IPS DF 4.7 (cell line): ENCODE data around the gene TECTA.
"Not testable (repeated sequence)": the region's sequence is repeated elsewhere in the genome, so short reads cannot be mapped to it uniquely, and the experiment has no call there.

Experiments
- DNase-seq: peaks from one replicate; pipeline ENCODE4 v3.0.0-alpha.2; 2013; ENCODE audit warnings: low spot score; ENCODE audit errors: extremely low read depth

TECTA gene

GRCh38 chr11:121177629-121178028 lies 76.6 kb downstream of the TECTA start:
- DNase-seq = not testable (repeated sequence)

GRCh38 chr11:121179306-121179705 lies 78.3 kb downstream of the TECTA start:
- DNase-seq = no peak

- no peak for DNase-seq
These were observed 79.1 kb downstream of the TECTA start for GRCh38 chr11:121180183-121180582.

GRCh38 chr11:121188776-121189175 lies 87.7 kb downstream of the TECTA start:
- no peak for DNase-seq

- DNase-seq = no peak
These were observed 90.8 kb downstream of the TECTA start for GRCh38 chr11:121191818-121192217.

- peak; percentile 49 for DNase-seq
These were observed 93.9 kb downstream of the TECTA start for GRCh38 chr11:121194731-121195596.

GRCh38 chr11:121198491-121198890 lies 97.4 kb downstream of the TECTA start:
- DNase-seq = no peak

- DNase-seq = no peak
These were observed 98.5 kb downstream of the TECTA start for GRCh38 chr11:121199516-121199915.

GRCh38 chr11:121206810-121207209 lies 105.8 kb downstream of the TECTA start:
- no peak for DNase-seq

GRCh38 chr11:121207485-121208115 lies 106.6 kb downstream of the TECTA start:
- no peak for DNase-seq

GRCh38 chr11:121210445-121211080 lies 109.5 kb downstream of the TECTA start:
- no peak for DNase-seq

- no peak for DNase-seq
These were observed 110.6 kb downstream of the TECTA start for GRCh38 chr11:121211626-121212025.

- no peak for DNase-seq
These were observed 111.7 kb downstream of the TECTA start for GRCh38 chr11:121212536-121213361.

GRCh38 chr11:121213362-121213893 lies 112.4 kb downstream of the TECTA start:
- DNase-seq = no peak

GRCh38 chr11:121214861-121215260 lies 113.8 kb downstream of the TECTA start:
- DNase-seq = no peak

- DNase-seq = no peak
These were observed 120.6 kb downstream of the TECTA start for GRCh38 chr11:121221496-121222200.

- no peak for DNase-seq
These were observed 122.1 kb downstream of the TECTA start for GRCh38 chr11:121223161-121223560.

- no peak for DNase-seq
These were observed 124.3 kb downstream of the TECTA start for GRCh38 chr11:121225382-121225781.

GRCh38 chr11:121226415-121227263 lies 125.6 kb downstream of the TECTA start:
- DNase-seq = no peak

- no peak for DNase-seq
These were observed 127.8 kb downstream of the TECTA start for GRCh38 chr11:121228851-121229250.
